ENCODE measurements around the gene DHRS13.

DNA sequence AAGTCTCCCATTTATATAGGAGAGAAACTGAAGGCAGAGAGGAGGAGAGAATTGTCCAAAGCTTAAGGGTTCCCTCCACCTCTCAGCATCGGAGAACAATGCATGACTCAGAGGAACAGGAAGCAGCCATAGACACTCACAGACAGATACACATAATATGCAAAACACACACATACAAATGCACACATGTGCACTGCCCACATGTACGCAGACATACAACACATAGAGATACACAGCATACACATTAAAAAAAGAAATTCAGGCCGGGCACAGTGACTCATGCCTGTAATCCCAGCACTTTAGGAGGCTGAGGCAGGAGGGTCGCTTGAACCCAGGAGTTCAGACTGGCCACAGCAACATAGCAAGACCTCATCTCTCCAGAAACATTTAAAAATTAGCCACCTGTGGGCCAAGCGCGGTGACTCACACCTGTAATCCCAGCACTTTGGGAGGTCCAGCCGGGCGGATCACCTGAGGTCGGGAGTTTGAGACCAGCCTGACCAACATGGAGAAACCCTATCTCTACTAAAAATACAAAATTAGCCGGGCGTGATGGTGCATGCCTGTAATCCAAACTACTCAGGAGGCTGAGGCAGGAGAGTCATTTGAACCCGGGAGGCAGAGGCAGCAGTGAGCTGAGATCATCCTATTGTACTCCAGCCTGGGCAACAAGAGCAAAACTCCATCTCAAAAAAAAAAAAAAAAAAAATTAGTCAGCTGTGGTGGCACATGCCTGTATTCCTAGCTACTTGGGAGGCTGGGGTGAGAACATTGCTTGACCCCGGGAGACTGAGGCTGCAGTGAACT lies 36.7 kb downstream of the DHRS13 start:
- TF ChIP-seq, protein P1, sequence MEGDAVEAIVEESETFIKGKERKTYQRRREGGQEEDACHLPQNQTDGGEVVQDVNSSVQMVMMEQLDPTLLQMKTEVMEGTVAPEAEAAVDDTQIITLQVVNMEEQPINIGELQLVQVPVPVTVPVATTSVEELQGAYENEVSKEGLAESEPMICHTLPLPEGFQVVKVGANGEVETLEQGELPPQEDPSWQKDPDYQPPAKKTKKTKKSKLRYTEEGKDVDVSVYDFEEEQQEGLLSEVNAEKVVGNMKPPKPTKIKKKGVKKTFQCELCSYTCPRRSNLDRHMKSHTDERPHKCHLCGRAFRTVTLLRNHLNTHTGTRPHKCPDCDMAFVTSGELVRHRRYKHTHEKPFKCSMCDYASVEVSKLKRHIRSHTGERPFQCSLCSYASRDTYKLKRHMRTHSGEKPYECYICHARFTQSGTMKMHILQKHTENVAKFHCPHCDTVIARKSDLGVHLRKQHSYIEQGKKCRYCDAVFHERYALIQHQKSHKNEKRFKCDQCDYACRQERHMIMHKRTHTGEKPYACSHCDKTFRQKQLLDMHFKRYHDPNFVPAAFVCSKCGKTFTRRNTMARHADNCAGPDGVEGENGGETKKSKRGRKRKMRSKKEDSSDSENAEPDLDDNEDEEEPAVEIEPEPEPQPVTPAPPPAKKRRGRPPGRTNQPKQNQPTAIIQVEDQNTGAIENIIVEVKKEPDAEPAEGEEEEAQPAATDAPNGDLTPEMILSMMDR (IDR thresholded peaks at IDR 0.05; ENCODE audit: borderline replicate concordance, extremely low read depth, low read length, poor library complexity, severe bottlenecking), result no peak
- no peak for TF ChIP-seq EZH2 (IDR thresholded peaks at IDR 0.05; ENCODE audit: borderline replicate concordance, low read depth, low read length, severe bottlenecking)

Measured in DND-41 (cell line).